K562 (cell line): ENCODE measurements around the gene IGF2BP1.

Experiments used
- AFF1 ChIP-seq, 2 experiments: fragments of 450-650 bp; IDR thresholded peaks; 2 replicates each; pipeline ENCODE4 v1.6.1; 2018; ENCODE audit warnings: mild to moderate bottlenecking in 2 of 2, low read depth in 1 of 2; ENCODE audit not compliant: partially characterized antibody in 2 of 2
- CBX8 ChIP-seq: fragments of 200-600 bp; sonication (generic); IDR thresholded peaks from 2 replicates; pipeline ENCODE4 v1.6.1; 2012; ENCODE audit warnings: borderline replicate concordance, mixed run types, low read depth, mild to moderate bottlenecking, moderate library complexity, mixed read lengths, low read length, control low read depth, inconsistent platforms; ENCODE audit not compliant: poor library complexity, severe bottlenecking; ENCODE audit errors: extremely low read depth
- CTCF ChIP-seq, 3 experiments: IDR thresholded peaks in 2 of 3; conservative IDR thresholded peaks in 1 of 3; 2 replicates each; pipeline ENCODE4 v1.5.1; 2011 to 2012; ENCODE audit warnings: low read length in 3 of 3, mild to moderate bottlenecking in 3 of 3, control low read depth in 2 of 3, improper control_type of control experiment in 1 of 3, inconsistent platforms in 1 of 3, low read depth in 1 of 3, mixed read lengths in 1 of 3, moderate library complexity in 1 of 3; ENCODE audit not compliant: insufficient read depth in 2 of 3
- EZH2 ChIP-seq: IDR thresholded peaks from 2 replicates; pipeline ENCODE4 v1.6.1; 2012; ENCODE audit warnings: low read depth, mild to moderate bottlenecking, inconsistent platforms, low read length, borderline replicate concordance
- HDAC2 ChIP-seq: fragments of 450-650 bp; IDR thresholded peaks from 2 replicates; pipeline ENCODE4 v1.6.1; 2016; ENCODE audit warnings: mild to moderate bottlenecking
- MCM2 ChIP-seq: fragments of 450-650 bp; IDR thresholded peaks from 2 replicates; pipeline ENCODE4 v1.6.1; 2017; ENCODE audit warnings: low read depth, mild to moderate bottlenecking
- POLR2A ChIP-seq: fragments of 450-650 bp; conservative IDR thresholded peaks from 2 replicates; pipeline ENCODE4 v1.6.1; 2016
- PRDM10 ChIP-seq: fragments of 450-650 bp; IDR thresholded peaks from 2 replicates; pipeline ENCODE4 v1.6.1; 2018; ENCODE audit not compliant: partially characterized antibody
- ZFP1 ChIP-seq: fragments of 450-650 bp; formaldehyde crosslinking; IDR thresholded peaks from 2 replicates; pipeline ENCODE4 v1.4.0; 2020; ENCODE audit warnings: mild to moderate bottlenecking, mixed read lengths

DNA sequence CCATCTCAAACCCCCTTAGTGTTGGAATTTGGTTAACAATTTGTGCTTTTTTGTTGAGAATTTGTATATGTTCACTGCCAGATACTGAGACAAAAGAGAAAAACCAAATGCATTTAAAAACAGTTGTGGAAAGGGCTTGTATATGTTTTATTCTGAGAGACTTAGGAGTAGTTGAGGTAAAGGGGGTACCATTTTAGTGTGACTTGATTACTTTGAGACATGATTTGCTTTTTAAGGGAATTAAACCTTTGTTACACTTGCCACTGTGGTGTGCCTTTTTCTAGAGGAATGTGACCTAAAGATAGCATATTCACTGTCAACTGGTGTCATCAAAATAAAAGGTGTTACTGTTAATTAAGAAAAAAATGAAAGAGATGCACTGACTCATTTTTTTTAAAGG lies 4.5 kb downstream of the IGF2BP1 start:
- TF ChIP-seq CTCF (IDR thresholded peaks at IDR 0.05 in 2 of 3, conservative IDR thresholded peaks at IDR 0.05 in 1 of 3; ENCODE audit: insufficient read depth in 2 of 3, low read depth in 1 of 3, low read length in 3 of 3) (no peak), PRDM10 (no peak), MCM2 (no peak), AFF1 (IDR thresholded peaks at IDR 0.05; ENCODE audit: low read depth in 1 of 2, partially characterized antibody in 2 of 2) (no peak), ZFP1 (CRISPR knock-in tag) (no peak), CBX8 (no peak), POLR2A (no peak), EZH2 (no peak), HDAC2 (no peak)
